GM12892 (cell line): Measurements from ENCODE around the gene TTC28.

ENCODE experiments used
- POLR2A ChIP-seq: IDR thresholded peaks from 2 replicates; pipeline ENCODE4 v1.6.1; 2011; ENCODE audit warnings: low read depth, low read length, control low read depth
- POLR2AphosphoS5 ChIP-seq: IDR thresholded peaks from 2 replicates; pipeline ENCODE4 v1.6.1; 2011; ENCODE audit warnings: low read depth, low read length, control low read depth
- TAF1 ChIP-seq: IDR thresholded peaks from 2 replicates; pipeline ENCODE4 v1.6.1; 2011; ENCODE audit warnings: low read depth, mild to moderate bottlenecking, control low read depth, low read length, borderline replicate concordance

- TF ChIP-seq POLR2A, result no peak
- no peak for TF ChIP-seq TAF1
- TF ChIP-seq POLR2AphosphoS5, result no peak
These were observed 661.1 kb downstream of the TTC28 start for GRCh38 chr22:28018461-28018927.
